Activated CD8-positive, alpha-beta T cell treated with anti-CD3 and anti-CD28 coated beads for 36 hours (primary cell): ENCODE data around the gene GTF2F2. TPM values are rescaled to one million over a fixed set of nuclear protein-coding genes. Genes with fewer than 3 reads are reported as not detected.

Experiments
- ATAC-seq: fragments of 200-7000 bp; cut with Tn5 transposase; one replicate; pipeline ENCODE4 v1.10.0; 2021; ENCODE audit warnings: mild to moderate bottlenecking, moderate library complexity
- CTCF ChIA-PET: fragments of 350-600 bp; sonication (Branson Sonifier 250); formaldehyde crosslinking; loops from one replicate; lab custom pipeline; 2021; ENCODE audit warnings: antibody characterized with exemption; lab: Charles Lee
- POLR2A ChIA-PET: fragments of 350-600 bp; sonication (Branson Sonifier 250); formaldehyde crosslinking; loops from one replicate; lab custom pipeline; 2021; ENCODE audit warnings: antibody characterized with exemption; lab: Charles Lee
- DNase-seq: peaks from one replicate; pipeline ENCODE4 v3.0.0-alpha.2; 2020
- H3K27ac Mint-ChIP-seq: one replicate; pipeline ENCODE4 v1.8.0; 2021; ENCODE audit warnings: mild to moderate bottlenecking, mixed read lengths
- H3K27me3 Mint-ChIP-seq: one replicate; pipeline ENCODE4 v1.8.0; 2021; ENCODE audit warnings: mixed read lengths
- H3K36me3 Mint-ChIP-seq: one replicate; pipeline ENCODE4 v1.8.0; 2021; ENCODE audit warnings: low read depth, mixed read lengths
- H3K4me1 Mint-ChIP-seq: one replicate; pipeline ENCODE4 v1.8.0; 2021; ENCODE audit warnings: low read depth, mixed read lengths
- H3K4me3 Mint-ChIP-seq: one replicate; pipeline ENCODE4 v1.8.0; 2021; ENCODE audit warnings: mild to moderate bottlenecking, moderate library complexity, mixed read lengths
- H3K9me3 Mint-ChIP-seq: one replicate; pipeline ENCODE4 v1.8.0; 2021; ENCODE audit warnings: mixed read lengths
- intact Hi-C: fragments of 100-400 bp; cut with micrococcal nuclease; formaldehyde crosslinking; loops from one replicate; pipeline ENCODE4 v1.10.0; 2022
- total RNA-seq, 2 experiments: library from RNA; stranded (reverse); gene quantifications; one replicate each; pipeline ENCODE4 v1.2.3, GENCODE V29; 2021
- TF ChIP-seq, protein P1 (sequence below): fragments of 200-600 bp; IDR thresholded peaks from one replicate; pipeline ENCODE4 v1.8.0; 2022; ENCODE audit warnings: antibody characterized with exemption, mild to moderate bottlenecking

The GTF2F2 gene
- total RNA-seq, 2 experiments from 2014 or later = 25.8 to 28.9 TPM

GRCh38 chr13:45216193-45216592, 95.9 kb downstream of the GTF2F2 start:
- Mint-ChIP-seq H3K27me3 (no peaks in the 10 kb centered on the region), H3K4me1 (peaks cover 24% of the 10 kb centered on the region), H3K4me3 (no peak overlapping the region), H3K36me3 (peaks cover 17% of the 10 kb centered on the region), H3K27ac (no peak overlapping the region), H3K9me3 (no peaks in the 10 kb centered on the region)
- intact Hi-C loops = no loop called here
- DNase-seq = no peak
- ATAC-seq = no peak
- CTCF ChIA-PET = interaction anchor here (0.9 kb wide), 1 partner anchor 12 kb away, joined by 3 read pairs; no protein-coding TSS in a partner anchor
- TF ChIP-seq, protein P1, sequence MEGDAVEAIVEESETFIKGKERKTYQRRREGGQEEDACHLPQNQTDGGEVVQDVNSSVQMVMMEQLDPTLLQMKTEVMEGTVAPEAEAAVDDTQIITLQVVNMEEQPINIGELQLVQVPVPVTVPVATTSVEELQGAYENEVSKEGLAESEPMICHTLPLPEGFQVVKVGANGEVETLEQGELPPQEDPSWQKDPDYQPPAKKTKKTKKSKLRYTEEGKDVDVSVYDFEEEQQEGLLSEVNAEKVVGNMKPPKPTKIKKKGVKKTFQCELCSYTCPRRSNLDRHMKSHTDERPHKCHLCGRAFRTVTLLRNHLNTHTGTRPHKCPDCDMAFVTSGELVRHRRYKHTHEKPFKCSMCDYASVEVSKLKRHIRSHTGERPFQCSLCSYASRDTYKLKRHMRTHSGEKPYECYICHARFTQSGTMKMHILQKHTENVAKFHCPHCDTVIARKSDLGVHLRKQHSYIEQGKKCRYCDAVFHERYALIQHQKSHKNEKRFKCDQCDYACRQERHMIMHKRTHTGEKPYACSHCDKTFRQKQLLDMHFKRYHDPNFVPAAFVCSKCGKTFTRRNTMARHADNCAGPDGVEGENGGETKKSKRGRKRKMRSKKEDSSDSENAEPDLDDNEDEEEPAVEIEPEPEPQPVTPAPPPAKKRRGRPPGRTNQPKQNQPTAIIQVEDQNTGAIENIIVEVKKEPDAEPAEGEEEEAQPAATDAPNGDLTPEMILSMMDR = no peak
- POLR2A ChIA-PET = no interaction called here

GRCh38 chr13:45218689-45219088, 98.4 kb downstream of the GTF2F2 start:
- DNase-seq = no peak
- Mint-ChIP-seq H3K27ac (no peak overlapping the region), H3K4me3 (no peak overlapping the region), H3K27me3 (no peaks in the 10 kb centered on the region), H3K36me3 (peaks cover 12% of the 10 kb centered on the region), H3K9me3 (no peaks in the 10 kb centered on the region), H3K4me1 (peaks cover 22% of the 10 kb centered on the region)
- ChIA-PET CTCF (no interaction called here), POLR2A (interaction anchor here (0.9 kb wide), 1 partner anchor 11 kb away, joined by 4 read pairs; no protein-coding TSS in a partner anchor)
- no peak for ATAC-seq
- TF ChIP-seq, protein P1 = no peak
- intact Hi-C loops = no loop called here

DNA sequence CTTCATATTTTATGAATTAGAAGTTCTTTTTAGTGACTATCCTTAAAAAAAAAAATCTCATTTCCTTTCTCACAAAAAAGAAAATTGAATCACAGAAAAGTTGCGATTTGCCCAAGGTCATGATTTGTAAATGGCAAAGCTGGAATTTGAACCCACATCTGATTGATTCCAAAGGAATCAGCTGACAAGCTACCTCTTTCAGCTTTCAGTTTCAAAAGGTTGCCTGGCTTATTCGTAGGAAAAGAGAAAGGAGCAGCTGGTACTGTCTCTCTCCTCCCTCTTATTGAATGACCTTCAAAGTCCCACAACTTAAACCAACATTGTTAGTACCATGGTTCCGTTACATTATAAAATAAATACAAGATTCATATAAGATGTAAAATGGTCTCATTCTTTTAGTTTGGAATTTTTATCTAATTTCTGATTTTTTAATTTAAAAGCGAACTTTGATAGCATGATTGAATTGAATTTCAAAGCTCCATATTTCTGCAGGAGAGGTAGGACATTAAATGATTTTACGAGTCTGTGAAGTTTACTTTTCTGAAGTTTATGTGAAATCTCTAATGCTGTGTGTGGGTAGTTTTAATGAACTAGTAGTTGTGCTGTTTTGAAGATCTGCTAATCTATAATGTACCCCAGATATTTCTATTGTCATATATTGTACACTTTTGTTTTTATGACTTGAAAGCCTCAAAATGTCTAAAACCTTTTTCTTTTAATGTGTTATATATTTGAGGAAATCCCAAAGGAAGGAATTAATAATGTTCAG, 99.0 kb downstream of the GTF2F2 start:
- TF ChIP-seq, protein P1 = no peak
- peaks cover 10% of the 10 kb centered on the region for H3K36me3 Mint-ChIP-seq
- intact Hi-C loops = no loop called here
- DNase-seq = no peak
- ChIA-PET POLR2A (interaction anchor here (0.7 to 0.9 kb wide), 2 partner anchors 12 to 664 kb away, joined by 4 to 5 read pairs; no protein-coding TSS in a partner anchor), CTCF (interaction anchor here (0.7 kb wide), 1 partner anchor 227 kb away, joined by 3 read pairs; no protein-coding TSS in a partner anchor)
- ATAC-seq = no peak
- H3K4me1 Mint-ChIP-seq = peaks cover 22% of the 10 kb centered on the region
- H3K27ac Mint-ChIP-seq = no peak overlapping the region
- H3K27me3 Mint-ChIP-seq = no peaks in the 10 kb centered on the region
- H3K4me3 Mint-ChIP-seq = no peak overlapping the region
- H3K9me3 Mint-ChIP-seq = no peaks in the 10 kb centered on the region

DNA sequence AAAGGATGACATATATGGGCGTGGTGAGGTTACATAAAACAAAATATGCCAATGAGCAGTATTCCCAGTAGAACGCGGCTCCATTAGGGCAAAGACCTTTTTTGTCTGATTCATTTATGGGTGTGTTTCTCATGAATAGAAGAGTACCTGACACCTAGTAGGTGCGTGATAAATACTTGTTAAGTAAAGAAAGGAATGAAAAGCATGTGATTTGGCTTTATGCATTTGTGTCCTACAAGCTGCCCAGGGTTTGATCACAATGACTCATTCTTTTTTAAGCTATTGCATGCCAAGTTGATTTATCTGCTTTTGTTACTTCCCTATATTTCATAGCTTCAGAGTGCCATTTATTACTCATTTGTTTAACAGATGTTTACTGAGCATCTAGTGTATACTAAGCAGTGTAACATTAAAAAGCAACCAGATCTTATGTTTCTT, 99.6 kb downstream of the GTF2F2 start:
- intact Hi-C loops = no loop called here
- TF ChIP-seq, protein P1 = no peak
- Mint-ChIP-seq H3K27me3 (no peaks in the 10 kb centered on the region), H3K4me1 (peaks cover 22% of the 10 kb centered on the region), H3K9me3 (no peaks in the 10 kb centered on the region), H3K4me3 (no peak overlapping the region), H3K36me3 (peaks cover 10% of the 10 kb centered on the region), H3K27ac (no peak overlapping the region)
- DNase-seq = no peak
- no peak for ATAC-seq
- ChIA-PET CTCF (no interaction called here), POLR2A (no interaction called here)

DNA sequence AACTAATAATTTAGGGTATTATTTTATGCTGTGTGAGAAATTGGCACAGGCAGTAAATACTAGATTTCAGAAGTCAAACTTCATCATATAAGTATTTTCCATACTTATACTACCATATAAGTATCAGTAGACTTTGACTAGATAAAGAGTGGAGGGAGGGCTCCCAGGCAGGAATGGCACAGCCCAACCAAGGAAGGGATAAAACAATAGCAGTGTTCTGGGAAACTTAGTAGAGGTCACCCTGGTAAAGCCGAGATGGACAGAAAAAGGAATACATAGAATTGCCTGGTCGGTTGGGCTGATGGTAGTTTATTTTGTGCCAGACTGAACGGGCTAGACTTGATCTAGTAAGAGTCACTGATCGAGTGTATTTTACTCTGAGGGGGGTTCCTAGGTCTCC, 100.1 kb downstream of the GTF2F2 start:
- intact Hi-C loops = no loop called here
- ChIA-PET POLR2A (no interaction called here), CTCF (interaction anchor here (0.6 kb wide), 1 partner anchor 173 kb away, joined by 3 read pairs; no protein-coding TSS in a partner anchor)
- DNase-seq = no peak
- H3K27ac Mint-ChIP-seq = no peak overlapping the region
- H3K9me3 Mint-ChIP-seq = no peaks in the 10 kb centered on the region
- TF ChIP-seq, protein P1 = no peak
- H3K4me3 Mint-ChIP-seq = no peak overlapping the region
- H3K36me3 Mint-ChIP-seq = peaks cover 10% of the 10 kb centered on the region
- ATAC-seq = no peak
- no peaks in the 10 kb centered on the region for H3K27me3 Mint-ChIP-seq
- peaks cover 22% of the 10 kb centered on the region for H3K4me1 Mint-ChIP-seq
